ENCODE results near the gene PDE4D.

- TF ChIP-seq POLR2AphosphoS5 (IDR thresholded peaks at IDR 0.05; ENCODE audit: low read depth, low read length), result no peak
- no peak for TF ChIP-seq POLR2A (IDR thresholded peaks at IDR 0.05; ENCODE audit: low read depth, low read length)
Measured at GRCh38 chr5:59276917-59277372, 616.6 kb downstream of the PDE4D start.
